EH (cell line): Measurements from ENCODE around the gene GNL3.
A peak's percentile ranks its signal among the peaks of the same experiment; 100 is the strongest.
"Not testable (repeated sequence)": the region's sequence is repeated elsewhere in the genome, so short reads cannot be mapped to it uniquely, and the experiment has no call there.

Experiments
- DNase-seq: peaks from one replicate; pipeline ENCODE4 v3.0.0-alpha.2; 2015; ENCODE audit warnings: low read depth

GNL3 gene

DNA sequence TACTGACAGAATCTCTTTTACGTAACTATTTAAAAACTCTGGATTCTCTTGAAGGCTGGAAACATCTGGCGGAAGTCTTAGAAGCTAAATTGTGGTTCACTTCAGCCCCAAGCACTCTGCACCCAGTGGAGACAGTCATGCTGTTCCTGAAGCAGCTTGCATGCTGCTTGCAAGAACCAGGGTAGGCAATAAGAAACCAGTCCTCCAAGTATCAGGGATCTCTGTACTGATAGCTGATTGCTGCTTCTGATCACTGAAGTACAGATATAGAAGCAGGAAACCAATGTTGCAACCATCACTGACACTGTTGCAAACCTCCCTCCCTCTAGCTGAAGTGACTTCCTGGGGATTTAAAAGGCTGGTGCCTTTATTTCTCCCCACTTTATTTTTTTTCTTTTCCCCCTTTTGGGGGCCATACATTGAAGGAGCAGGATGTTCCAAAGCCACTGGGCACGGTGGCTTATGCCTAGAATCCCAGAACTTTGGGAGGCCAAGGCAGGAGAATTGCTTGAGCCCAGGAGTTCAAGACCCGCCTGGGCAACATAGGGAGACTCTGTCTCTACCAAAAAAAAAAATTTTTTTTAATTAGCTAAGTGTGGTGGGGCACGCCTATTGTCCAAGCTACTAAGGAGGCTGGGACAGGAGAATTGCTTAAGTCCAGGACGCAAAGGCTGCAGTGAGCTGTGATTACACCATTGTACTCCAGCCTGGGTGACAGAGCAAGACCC, 35.3 kb downstream of the GNL3 start:
- no peak for DNase-seq

- no peak for DNase-seq
Measured at GRCh38 chr3:52721730-52722008, 35.8 kb downstream of the GNL3 start.

DNA sequence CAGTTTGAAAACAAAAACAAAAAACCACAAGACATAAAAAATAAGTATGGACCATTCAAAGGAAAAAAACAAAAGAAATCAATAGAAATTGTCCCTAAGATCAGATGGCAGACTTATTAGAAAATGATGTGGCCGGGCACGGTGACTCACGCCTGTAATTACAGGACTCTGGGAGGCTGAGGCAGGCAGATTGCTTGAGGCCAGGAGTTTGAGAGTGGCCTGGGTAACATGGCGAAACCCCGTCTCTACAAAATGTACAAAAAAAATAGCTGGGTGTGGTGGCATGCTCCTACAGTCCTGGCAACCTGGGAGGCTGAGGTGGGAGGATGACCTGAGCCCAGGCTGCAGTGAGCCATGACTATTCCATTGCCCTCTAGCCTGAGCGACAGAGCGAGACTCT, 36.7 kb downstream of the GNL3 start:
- DNase-seq: no peak

DNA sequence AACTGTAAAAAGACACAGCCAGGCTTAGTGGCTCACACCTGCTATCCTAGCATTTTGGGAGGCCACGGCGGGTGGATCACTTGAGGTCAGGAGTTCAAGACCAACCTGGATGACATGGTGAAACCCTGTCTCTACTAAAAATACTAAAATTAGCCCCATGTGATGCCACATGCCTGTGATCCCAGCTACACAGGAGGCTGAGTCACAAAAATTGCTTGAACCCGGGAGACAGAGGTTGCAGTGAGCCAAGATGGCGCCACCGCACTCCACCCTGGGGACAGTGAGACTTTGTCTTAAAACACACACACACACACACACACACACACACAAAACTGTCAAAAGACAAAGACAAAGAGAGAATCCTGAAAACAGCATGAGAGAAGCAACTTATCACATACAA, 38.1 kb downstream of the GNL3 start:
- DNase-seq: no peak

DNA sequence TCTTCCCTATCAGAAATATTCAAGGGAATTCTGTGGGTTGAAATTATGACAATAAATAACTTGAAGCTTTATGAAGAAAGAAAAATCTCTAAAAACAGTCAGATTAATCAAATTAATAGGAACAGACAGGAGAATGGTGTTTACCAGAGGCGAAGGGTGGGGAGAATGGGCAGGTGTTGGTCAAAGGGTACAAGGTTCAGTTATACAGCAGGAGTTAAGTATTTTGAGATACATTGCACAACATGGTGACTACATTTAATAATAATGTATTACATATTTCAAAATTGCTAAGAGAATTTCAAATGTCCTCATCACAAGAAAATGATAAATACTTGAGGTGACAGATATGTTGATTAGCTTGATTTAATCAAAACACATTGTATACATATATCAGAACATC, 38.7 kb downstream of the GNL3 start:
- no peak for DNase-seq

- DNase-seq: not testable (repeated sequence)
Measured at GRCh38 chr3:52728753-52729152, 42.9 kb downstream of the GNL3 start.

DNA sequence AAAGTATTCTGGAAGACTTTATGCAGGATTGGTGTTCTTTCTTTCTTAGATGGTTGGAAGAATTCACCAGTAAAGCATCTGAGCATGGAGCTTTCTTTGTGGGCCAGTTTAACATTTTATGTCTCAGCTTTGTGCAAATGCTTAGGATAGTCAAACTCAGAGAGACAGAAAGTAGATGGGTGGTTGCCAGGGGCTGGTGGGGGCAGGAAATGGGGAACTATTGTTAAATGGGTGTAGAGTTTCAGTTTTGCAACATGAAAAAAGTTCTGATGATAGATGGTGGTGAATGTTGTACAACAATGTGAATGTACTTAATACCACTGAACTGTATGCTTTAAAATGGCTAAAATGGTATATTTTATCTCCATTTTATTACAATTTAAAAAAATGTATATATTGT, 44.8 kb downstream of the GNL3 start:
- no peak for DNase-seq

GRCh38 chr3:52731590-52731989, 45.8 kb downstream of the GNL3 start:
- DNase-seq: no peak

DNA sequence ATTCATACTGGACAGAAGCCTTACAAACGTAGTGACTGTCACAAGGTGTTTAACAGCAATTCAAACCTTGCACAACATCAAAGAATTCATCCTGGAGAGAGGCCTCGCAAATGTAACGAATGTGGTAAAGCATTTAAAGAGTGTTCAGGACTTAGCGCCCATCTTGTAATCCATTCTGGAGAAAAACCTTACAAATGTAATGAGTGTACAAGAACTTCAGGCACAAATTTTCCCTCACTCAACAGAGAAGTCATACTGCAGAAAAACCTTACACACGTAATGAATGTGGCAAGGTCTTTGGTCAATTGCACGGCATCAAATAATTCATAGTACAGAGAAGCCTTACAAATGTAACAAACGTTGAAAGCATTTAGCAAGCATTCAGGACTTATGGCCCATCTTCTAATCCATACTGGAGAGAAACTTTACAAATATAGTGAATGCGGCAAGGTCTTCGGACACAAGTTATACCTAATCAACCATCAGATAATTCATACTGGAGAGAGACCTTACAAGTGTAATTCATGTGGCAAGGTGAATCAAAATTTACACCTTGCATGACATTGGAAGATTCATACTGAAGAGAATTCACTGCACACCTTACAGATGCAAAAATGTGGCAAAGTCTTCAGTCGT, 47.5 kb downstream of the GNL3 start:
- no peak for DNase-seq

DNA sequence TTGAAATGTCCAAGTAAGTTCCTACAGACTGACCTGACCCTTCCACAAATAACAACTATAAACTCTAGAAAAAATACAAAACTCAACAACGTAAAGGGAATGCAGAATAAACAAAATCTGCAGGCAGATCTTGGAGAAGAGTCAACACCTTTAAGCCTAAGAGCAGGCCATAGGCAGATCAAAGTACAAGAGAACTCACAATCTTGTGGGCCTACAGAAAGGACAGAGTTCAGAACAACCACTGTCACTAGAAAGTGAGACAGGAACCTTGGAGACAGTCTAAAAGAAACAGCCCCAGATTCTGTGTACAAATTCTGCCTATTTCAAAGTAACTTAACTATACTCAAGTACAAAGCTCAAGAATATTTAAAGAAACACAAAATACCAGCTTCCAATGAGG, 53.9 kb downstream of the GNL3 start:
- no peak for DNase-seq

DNA sequence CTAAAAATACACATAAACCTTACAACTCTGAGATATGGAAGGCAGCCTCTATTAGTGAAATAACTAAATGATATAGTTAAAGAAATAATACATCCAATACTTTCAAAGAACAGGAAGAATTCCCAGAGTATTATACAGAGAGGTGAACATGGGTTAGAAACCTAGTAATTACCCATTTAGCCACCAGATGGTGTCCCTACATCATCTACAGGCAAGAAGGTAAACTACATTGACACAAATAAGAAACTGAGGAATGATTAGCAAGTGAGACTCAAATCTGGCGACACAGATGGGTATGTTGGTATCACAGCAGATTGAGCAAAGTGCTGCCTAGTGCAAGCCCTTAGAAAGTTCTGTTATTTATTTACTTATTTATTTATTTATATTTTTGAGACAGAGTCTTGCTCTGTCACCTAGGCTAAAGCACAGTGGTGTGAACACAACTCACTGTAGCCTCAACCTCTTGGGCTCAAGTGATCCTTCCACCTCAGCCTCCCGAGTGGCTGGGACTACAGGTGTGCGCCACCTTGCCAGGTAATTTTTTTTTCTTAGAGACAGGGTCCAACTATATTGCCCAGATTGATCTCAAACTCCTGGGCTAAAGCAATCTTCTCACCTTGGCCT, 56.7 kb downstream of the GNL3 start:
- peak; percentile 51 for DNase-seq

GRCh38 chr3:52743152-52743551, 57.3 kb downstream of the GNL3 start:
- no peak for DNase-seq

DNA sequence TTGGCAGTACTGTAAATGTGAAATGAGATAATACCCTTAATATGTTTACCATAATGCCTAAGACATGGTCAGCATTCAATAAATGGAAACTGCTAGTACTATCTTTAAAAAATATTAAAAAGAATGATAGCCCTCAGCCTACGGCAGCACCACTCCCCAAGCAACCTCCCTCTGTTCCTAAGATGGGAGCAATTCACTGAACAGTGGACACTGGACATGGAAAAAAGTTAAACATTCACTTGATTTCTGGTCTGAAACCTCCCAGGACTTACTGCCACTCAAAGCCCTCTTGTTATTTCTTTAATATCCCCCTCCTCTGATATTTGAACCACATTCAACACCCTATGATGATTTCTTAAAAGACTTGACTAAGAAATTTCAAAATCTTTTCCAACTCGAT, 57.9 kb downstream of the GNL3 start:
- no peak for DNase-seq
